Spleen (tissue), 11 donors: ENCODE data around the gene FAM151A. TPM values are rescaled to one million over a fixed set of nuclear protein-coding genes. Genes with fewer than 3 reads are reported as not detected.

Experiments
- DNase-seq: peaks from one replicate; pipeline ENCODE4 v3.0.0-alpha.2; 2020
- H3K27ac ChIP-seq, 8 donors: fragments of 200-600 bp; sonication (generic) in 7 of 8; 1 replicate in 4 of 8; 2 replicates in 4 of 8; pipeline versions ENCODE4 v1.5.0 to v1.8.0; 2016 to 2021; ENCODE audit warnings: inconsistent platforms in 4 of 8, mild to moderate bottlenecking in 4 of 8, moderate library complexity in 1 of 8
- H3K27me3 ChIP-seq, 7 donors: fragments of 200-600 bp; sonication (generic) in 6 of 7; replicated peaks in 1 of 7; 1 replicate in 4 of 7; 2 replicates in 3 of 7; pipeline versions ENCODE4 v1.5.0 to v1.8.0; 2016 to 2021; ENCODE audit warnings: inconsistent platforms in 3 of 7, mild to moderate bottlenecking in 1 of 7
- H3K36me3 ChIP-seq, 6 donors: fragments of 200-600 bp; sonication (generic) in 5 of 6; 1 replicate in 4 of 6; 2 replicates in 2 of 6; pipeline versions ENCODE4 v1.5.0 to v1.8.0; 2016 to 2021; ENCODE audit warnings: inconsistent platforms in 2 of 6
- H3K4me1 ChIP-seq, 6 donors: fragments of 200-600 bp; sonication (generic) in 5 of 6; 1 replicate in 3 of 6; 2 replicates in 3 of 6; pipeline versions ENCODE4 v1.5.0 to v1.8.0; 2016 to 2021; ENCODE audit warnings: inconsistent platforms in 3 of 6
- H3K4me3 ChIP-seq, 8 donors: fragments of 200-600 bp; sonication (generic) in 7 of 8; 1 replicate in 4 of 8; 2 replicates in 4 of 8; pipeline versions ENCODE4 v1.5.0 to v1.8.0; 2016 to 2021; ENCODE audit warnings: inconsistent platforms in 4 of 8, mild to moderate bottlenecking in 4 of 8, moderate library complexity in 2 of 8
- H3K9me3 ChIP-seq, 8 donors: fragments of 200-600 bp; sonication (generic) in 7 of 8; 1 replicate in 4 of 8; 2 replicates in 4 of 8; pipeline versions ENCODE4 v1.5.0 to v1.8.0; 2016 to 2021; ENCODE audit warnings: inconsistent platforms in 4 of 8
- POLR2A ChIP-seq, 3 donors: fragments of 450-650 bp; IDR thresholded peaks; one replicate each; pipeline ENCODE4 v1.5.1; 2017; ENCODE audit warnings: antibody characterized with exemption in 3 of 3, mild to moderate bottlenecking in 1 of 3
- POLR2AphosphoS5 ChIP-seq, 3 donors: sonication (generic); formaldehyde crosslinking; IDR thresholded peaks; one replicate each; pipeline ENCODE4 v1.5.1; 2017; ENCODE audit warnings: antibody characterized with exemption in 3 of 3
- WGBS, 5 donors: extraction: QIAGEN DNeasy Blood & Tissue Kit in 3 of 5; methylation state at CpG; one replicate each; pipeline versions ENCODE4 v1.1.5 to v1.1.7; 2013 to 2018; 5-methylcytosine and 5-hydroxymethylcytosine counted together
- intact Hi-C: fragments of 100-400 bp; cut with DNase I; formaldehyde crosslinking; loops from one replicate; pipeline ENCODE4 v1.15.0; 2023; ENCODE audit warnings: low total_unique reads
- polyA plus RNA-seq, 3 donors: library from polyadenylated mRNA; stranded (reverse); fragments of 200-250 nt; gene quantifications; one replicate each; pipeline ENCODE4 v1.2.1, GENCODE V29; 2013
- total RNA-seq, 7 donors: library from RNA; depleted of rRNA in 3 of 7; stranded (reverse); fragments of >200 nt in 3 of 7; fragmentation: NEBNext Ultra II Directional in 4 of 7; extraction: Animal tissue kit (Norgen Biotek cat#: 25700) in 4 of 7; gene quantifications; one replicate each; pipeline versions ENCODE4 v1.1.0 to v1.2.1, GENCODE V29; 2016 to 2021
- TF ChIP-seq, protein P1 (sequence below), 11 experiments: fragments of 200-600 bp in 7 of 11; fragments of 450-650 bp in 4 of 11; sonication (generic) in 4 of 11; IDR thresholded peaks in 8 of 11; conservative IDR thresholded peaks in 3 of 11; 1 replicate in 7 of 11; 2 replicates in 4 of 11; pipeline versions ENCODE4 v1.4.0 to v1.8.0; 2016 to 2021; ENCODE audit warnings: antibody characterized with exemption in 11 of 11, inconsistent platforms in 4 of 11, mild to moderate bottlenecking in 1 of 11
- donor health status: healthy with polysubstance abuse.
- donor health status: DM: no; HTN: no; CAD: no; lungs with moderate emphysema.
- donor health status: DM: no; HTN: no; CAD: no.
- donor health status: Bipolar disorder and iron deficiency.
- donor health status: healthy.
- donor health status: DM: no; HTN: no; CAD: no.
- donor health status: DM: yes; HTN: yes; CAD: no.

Gene FAM151A
- total and polyA plus RNA-seq, 10 donors = 0.70 to 4.2 (median 0.97) TPM; not detected in 1

DNA sequence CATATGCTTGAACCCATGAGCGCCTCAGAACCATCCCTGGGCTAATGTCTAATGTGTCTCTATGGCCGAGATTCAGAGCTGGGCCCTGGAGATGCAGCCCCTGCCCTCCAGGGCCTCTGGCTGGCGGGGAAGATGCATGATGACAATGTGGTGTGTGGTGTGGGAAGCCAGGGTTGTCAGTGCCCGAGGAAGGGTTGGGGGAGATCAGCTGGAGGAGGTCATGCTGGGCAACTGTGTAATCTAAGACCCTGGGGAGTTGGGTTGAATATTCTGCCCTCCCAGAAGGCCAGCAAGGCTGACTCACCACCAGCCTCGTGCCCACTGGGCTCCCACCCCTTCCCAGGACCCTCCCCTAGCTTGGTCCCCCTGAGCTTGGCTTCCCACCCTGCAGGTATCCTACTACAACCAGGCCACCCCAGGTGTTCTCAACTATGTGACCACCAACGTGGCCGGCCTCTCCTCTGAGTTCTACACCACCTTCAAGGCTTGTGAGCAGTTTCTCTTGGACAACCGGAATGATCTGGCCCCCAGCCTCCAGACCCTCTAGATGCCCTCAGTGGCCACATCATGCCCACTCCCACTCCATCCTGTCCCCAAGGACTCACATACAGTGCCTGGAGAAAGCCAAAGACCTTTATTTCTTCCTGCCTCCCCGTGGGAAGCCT, 14.6 kb downstream of the FAM151A start:
- WGBS, 5 donors = 79 to 93% (median 84%) methylated on average over 7 to 9 of the region's 9 CpGs
- no peak overlapping the region for H3K4me3 ChIP-seq
- no peaks in the 10 kb centered on the region for H3K36me3 ChIP-seq
- H3K9me3 ChIP-seq = no peaks in the 10 kb centered on the region
- TF ChIP-seq POLR2AphosphoS5 (IDR thresholded peaks at IDR 0.05) (no peak), POLR2A (IDR thresholded peaks at IDR 0.05) (no peak)
- TF ChIP-seq, protein P1, sequence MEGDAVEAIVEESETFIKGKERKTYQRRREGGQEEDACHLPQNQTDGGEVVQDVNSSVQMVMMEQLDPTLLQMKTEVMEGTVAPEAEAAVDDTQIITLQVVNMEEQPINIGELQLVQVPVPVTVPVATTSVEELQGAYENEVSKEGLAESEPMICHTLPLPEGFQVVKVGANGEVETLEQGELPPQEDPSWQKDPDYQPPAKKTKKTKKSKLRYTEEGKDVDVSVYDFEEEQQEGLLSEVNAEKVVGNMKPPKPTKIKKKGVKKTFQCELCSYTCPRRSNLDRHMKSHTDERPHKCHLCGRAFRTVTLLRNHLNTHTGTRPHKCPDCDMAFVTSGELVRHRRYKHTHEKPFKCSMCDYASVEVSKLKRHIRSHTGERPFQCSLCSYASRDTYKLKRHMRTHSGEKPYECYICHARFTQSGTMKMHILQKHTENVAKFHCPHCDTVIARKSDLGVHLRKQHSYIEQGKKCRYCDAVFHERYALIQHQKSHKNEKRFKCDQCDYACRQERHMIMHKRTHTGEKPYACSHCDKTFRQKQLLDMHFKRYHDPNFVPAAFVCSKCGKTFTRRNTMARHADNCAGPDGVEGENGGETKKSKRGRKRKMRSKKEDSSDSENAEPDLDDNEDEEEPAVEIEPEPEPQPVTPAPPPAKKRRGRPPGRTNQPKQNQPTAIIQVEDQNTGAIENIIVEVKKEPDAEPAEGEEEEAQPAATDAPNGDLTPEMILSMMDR (IDR thresholded peaks at IDR 0.05 in 8 of 11, conservative IDR thresholded peaks at IDR 0.05 in 3 of 11) = no peak
- no peaks in the 10 kb centered on the region for H3K27me3 ChIP-seq
- intact Hi-C loops = no loop called here
- peaks cover 0 to 17% (median 4%) of the 10 kb centered on the region in 6 donors for H3K4me1 ChIP-seq
- no peak overlapping the region for H3K27ac ChIP-seq
- DNase-seq = peak; percentile 41

DNA sequence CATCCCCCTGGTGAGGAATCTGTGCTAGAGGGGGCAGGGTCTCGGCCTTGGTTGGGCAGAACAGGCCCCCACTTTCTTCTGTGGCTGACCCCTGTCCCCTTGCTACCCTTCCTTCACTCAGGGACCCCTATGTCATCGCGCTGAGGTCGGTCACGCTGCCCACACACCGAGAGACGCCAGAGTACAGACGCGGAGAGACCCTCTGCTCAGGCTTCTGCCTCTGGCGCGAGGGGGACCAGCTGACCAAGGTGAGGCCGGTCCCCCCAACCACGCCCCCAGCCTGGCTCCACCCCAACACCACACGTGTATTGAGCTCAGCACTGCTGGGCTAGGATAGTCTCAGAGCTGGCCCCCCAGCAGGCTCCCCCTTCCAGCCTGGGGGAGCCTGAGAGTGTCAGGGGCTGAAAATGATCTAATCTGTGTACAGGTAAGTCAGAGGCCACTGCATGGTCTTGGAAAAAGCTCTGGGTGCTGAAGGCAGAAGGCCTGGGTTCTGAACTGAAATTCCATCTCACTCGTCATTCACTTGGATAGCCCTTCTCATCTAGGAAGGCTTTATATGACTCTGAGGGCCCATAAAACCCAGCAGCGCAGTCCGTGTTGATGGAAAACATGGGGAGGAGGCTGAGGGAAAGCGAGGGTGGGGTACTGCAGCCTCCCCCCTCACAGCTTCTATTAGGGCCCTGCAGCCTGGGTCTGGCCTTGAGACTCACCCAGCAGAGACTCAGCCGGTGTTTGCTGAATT, 15.3 kb downstream of the FAM151A start:
- WGBS, 5 donors = 91 to 94% (median 91%) methylated on average over 18 to 19 of the region's 19 CpGs
- no peak overlapping the region for H3K27ac ChIP-seq
- no peaks in the 10 kb centered on the region for H3K9me3 ChIP-seq

DNA sequence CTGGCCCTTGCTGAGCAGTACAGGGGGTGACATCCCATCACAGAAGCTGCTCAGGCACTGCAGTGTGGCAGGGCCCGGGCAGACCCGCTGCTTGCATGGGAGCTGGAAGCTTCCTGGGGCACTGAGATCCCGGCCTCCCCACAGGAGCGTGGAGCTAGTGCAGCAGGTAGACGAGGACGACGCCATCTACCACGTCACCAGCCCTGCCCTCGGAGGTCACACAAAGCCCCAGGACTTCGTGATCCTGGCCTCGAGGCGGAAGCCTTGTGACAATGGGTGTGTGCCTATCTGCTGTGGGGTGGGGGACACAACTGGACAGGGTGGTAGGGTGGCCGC, 16.4 kb downstream of the FAM151A start:
- intact Hi-C loops = no loop called here
- TF ChIP-seq POLR2AphosphoS5 (IDR thresholded peaks at IDR 0.05) (no peak), POLR2A (IDR thresholded peaks at IDR 0.05) (no peak)
- TF ChIP-seq, protein P1 (IDR thresholded peaks at IDR 0.05 in 8 of 11, conservative IDR thresholded peaks at IDR 0.05 in 3 of 11) = no peak
- 94 to 96% (median 94%) methylated on average over 8 to 13 of the region's 13 CpGs for WGBS, 5 donors

More for the DNA sequence above, 15.3 kb downstream of the FAM151A start:
- DNase-seq = peak; percentile 47
- no peak overlapping the region for H3K4me3 ChIP-seq
- intact Hi-C loops = no loop called here
- no peaks in the 10 kb centered on the region for H3K36me3 ChIP-seq
- no peak for TF ChIP-seq POLR2A (IDR thresholded peaks at IDR 0.05)
- no peak for TF ChIP-seq POLR2AphosphoS5 (IDR thresholded peaks at IDR 0.05)
- TF ChIP-seq, protein P1 (IDR thresholded peaks at IDR 0.05 in 8 of 11, conservative IDR thresholded peaks at IDR 0.05 in 3 of 11) = no peak
- peaks cover 0 to 17% (median 4%) of the 10 kb centered on the region in 6 donors for H3K4me1 ChIP-seq
- H3K27me3 ChIP-seq = no peaks in the 10 kb centered on the region

More for the DNA sequence above, 16.4 kb downstream of the FAM151A start:
- Histone ChIP-seq H3K27ac (no peak overlapping the region), H3K4me1 (peaks cover 0 to 17% (median 4%) of the 10 kb centered on the region in 6 donors), H3K9me3 (no peaks in the 10 kb centered on the region), H3K4me3 (no peak overlapping the region), H3K27me3 (no peaks in the 10 kb centered on the region), H3K36me3 (no peaks in the 10 kb centered on the region)
- DNase-seq = peak; percentile 66
